KG1 (cell line): ENCODE measurements around the gene SORCS1.

Experiments used
- DNase-seq: peaks from one replicate; lab custom pipeline; 2025; lab: John Stamatoyannopoulos, UW

Gene SORCS1

GRCh38 chr10:106540645-106541044, 623.9 kb downstream of the SORCS1 start:
- no peak for DNase-seq

- DNase-seq, result no peak
These were observed 626.6 kb downstream of the SORCS1 start for GRCh38 chr10:106537866-106538265.

- DNase-seq, result no peak
These were observed 629.1 kb downstream of the SORCS1 start for GRCh38 chr10:106535304-106535953.

GRCh38 chr10:106534441-106534840, 630.1 kb downstream of the SORCS1 start:
- no peak for DNase-seq

GRCh38 chr10:106528702-106529101, 635.8 kb downstream of the SORCS1 start:
- DNase-seq, result no peak

- DNase-seq, result no peak
These were observed 638.7 kb downstream of the SORCS1 start for GRCh38 chr10:106525835-106526234.
